HG03354 (cell line): ENCODE data around the gene TM4SF20.

ENCODE experiments used
- ATAC-seq: cut with Tn5 transposase; IDR thresholded peaks from one replicate; pipeline ENCODE4 v1.9.1; 2021; ENCODE audit warnings: mild to moderate bottlenecking; ENCODE audit not compliant: unreplicated experiment, poor library complexity, severe bottlenecking

The TM4SF20 gene

GRCh38 chr2:227324995-227325838 lies 53.9 kb downstream of the TM4SF20 start, which contains the start of gene MFF:
Gene MFF, plus strand, starts transcription at chr2:227325251. Its CDS starts 5,415 bp downstream, at chr2:227330666.
- ATAC-seq: peak; percentile 98

- peak; percentile 13 for ATAC-seq
Observed at GRCh38 chr2:227324642-227324994, 54.5 kb downstream of the TM4SF20 start.

GRCh38 chr2:227323818-227324217 lies 55.3 kb downstream of the TM4SF20 start:
- no peak for ATAC-seq

DNA sequence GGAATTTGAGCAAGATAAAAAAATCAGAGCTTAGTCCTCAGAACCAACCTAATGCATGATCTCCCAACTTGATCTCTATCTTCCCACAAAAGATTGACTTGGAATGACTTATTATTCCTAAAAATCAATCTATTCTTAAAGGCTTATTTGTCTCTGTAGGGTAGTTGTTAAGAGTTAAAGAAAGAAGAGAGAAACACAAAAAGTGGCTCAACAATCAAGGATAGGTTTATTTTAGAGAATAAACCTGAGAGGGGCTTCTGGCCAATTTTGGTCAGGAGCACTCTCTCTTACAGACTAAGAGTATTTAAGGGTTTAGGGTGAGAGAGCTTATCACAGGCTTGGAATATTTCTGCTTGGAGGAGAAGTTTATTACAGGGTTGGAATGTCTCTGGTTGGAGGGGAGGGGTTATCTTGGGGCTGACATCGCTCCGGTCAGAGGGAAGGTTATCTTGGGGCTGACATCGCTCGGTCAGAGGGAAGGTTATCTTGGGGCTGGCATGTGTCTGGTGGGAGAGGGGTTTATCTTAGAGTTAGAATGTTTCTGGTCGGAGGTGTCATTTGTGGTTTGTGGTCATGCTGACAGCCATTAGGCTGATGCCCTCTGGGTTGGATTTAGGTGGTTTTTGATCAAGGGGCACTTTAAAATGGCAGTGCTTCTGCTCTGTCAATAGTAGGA lies 56.4 kb downstream of the TM4SF20 start:
- ATAC-seq: no peak

DNA sequence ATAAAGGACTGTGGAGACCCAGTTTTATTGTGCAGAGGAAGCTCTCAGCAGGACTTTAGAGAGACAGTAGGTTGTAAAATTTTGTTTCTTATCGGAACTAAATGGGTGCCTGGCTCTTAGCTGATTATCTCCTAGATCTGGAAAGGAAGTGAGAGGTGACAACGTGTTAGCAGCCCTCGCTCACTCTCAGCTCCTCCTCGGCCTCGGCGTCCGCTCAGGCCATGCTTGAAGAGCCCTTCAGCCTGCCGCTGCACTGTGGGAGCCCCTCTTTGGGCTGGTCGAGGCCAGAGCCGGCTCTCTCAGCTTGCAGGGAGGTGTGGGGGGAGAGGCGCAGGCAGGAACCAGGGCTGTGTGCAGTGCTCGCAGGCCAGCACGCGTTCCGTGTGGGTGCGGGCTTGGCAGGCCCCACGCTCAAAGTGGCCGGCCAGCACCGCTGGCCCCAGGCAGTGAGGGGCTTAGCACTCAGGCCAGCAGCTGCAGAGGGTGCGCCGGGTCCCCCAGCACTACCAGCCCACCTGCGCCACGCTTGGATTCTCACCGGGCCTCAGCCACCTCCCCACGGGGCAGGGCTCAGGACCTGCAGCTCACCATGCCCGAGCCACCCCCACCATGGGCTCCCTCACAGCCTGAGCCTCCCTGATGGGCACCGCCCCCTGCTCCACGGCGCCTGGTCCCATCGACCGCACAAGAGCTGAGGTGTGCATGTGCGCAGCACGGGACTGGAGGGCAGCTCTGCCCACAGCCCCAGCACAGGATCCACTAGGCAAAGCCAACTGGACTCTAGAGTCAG lies 58.6 kb downstream of the TM4SF20 start:
- ATAC-seq: no peak

GRCh38 chr2:227317834-227318233 lies 61.3 kb downstream of the TM4SF20 start:
- no peak for ATAC-seq

DNA sequence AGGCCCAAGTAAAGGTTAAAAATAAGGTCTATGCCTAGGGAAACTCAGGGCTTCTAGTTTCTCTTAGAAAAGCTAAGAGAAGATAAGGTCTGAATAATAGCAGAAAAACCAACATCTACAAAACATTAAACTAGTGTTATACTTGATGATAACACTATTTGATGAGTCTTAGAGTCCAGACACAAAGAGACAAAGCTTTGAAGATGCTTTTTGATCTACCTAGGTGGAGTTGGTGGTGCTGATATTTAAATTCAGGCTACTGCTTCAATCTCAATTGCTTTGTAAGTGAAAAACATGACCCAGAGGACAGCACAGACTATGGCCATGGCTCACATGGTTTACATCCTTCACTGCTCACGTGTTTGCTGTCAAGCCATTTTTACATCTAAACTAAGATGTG lies 65.8 kb downstream of the TM4SF20 start:
- ATAC-seq: no peak

DNA sequence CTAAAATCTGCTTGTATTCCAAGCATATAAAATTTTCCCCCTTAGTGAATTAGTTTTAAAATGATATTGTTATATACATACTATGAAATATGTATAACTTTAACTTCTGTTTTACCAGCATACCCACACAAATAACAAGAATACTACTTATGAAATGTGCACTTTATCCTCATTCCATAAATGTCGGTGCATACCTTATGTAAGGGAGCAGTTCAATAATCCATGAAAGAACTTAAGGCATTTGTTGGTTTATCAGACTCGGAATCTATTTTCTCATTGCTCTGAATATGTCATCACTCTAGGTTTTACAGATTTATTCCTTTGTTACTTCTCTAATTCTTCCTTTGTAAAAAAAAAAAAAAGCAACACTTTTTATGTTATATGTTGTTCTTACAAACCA lies 66.5 kb downstream of the TM4SF20 start:
- no peak for ATAC-seq
